Epithelial cell of esophagus (primary cell): ENCODE measurements around the gene GRIK5.

Source experiments
- DNase-seq: peaks from one replicate; pipeline ENCODE4 v3.0.0; 2010; ENCODE audit warnings: low read depth
- H3K4me3 ChIP-seq: 2 replicates; pipeline ENCODE4 v1.5.1; 2011; ENCODE audit warnings: mild to moderate bottlenecking, low read length, control low read depth
- CTCF ChIP-seq: IDR thresholded peaks from 2 replicates; pipeline ENCODE4 v1.5.1; 2011; ENCODE audit warnings: low read depth, mild to moderate bottlenecking, low read length, control low read depth, inconsistent platforms; ENCODE audit not compliant: insufficient read depth; ENCODE audit errors: missing control alignments

Gene GRIK5

GRCh38 chr19:42081584-42082203 lies 11.7 kb upstream of the GRIK5 start:
- TF ChIP-seq CTCF: peak; percentile 71
- peak; percentile 56 for DNase-seq
- no peak overlapping the region for H3K4me3 ChIP-seq

GRCh38 chr19:42080764-42081375 lies 10.9 kb upstream of the GRIK5 start:
- TF ChIP-seq CTCF: no peak
- no peak overlapping the region for H3K4me3 ChIP-seq
- no peak for DNase-seq

- no peak for TF ChIP-seq CTCF
- no peak overlapping the region for H3K4me3 ChIP-seq
Observed at GRCh38 chr19:42079886-42080763, 10.1 kb upstream of the GRIK5 start.

GRCh38 chr19:42079276-42079669 lies 9.3 kb upstream of the GRIK5 start:
- peak; percentile 22 for DNase-seq
- no peak overlapping the region for H3K4me3 ChIP-seq
- TF ChIP-seq CTCF: no peak

More at GRCh38 chr19:42079886-42080763, 10.1 kb upstream of the GRIK5 start:
- DNase-seq: no peak

GRCh38 chr19:42078538-42079275 lies 8.7 kb upstream of the GRIK5 start:
- no peak for TF ChIP-seq CTCF
- DNase-seq: no peak
- no peak overlapping the region for H3K4me3 ChIP-seq

GRCh38 chr19:42078058-42078457 lies 8.1 kb upstream of the GRIK5 start:
- no peak for DNase-seq
- TF ChIP-seq CTCF: no peak
- no peak overlapping the region for H3K4me3 ChIP-seq
